Adipose tissue (tissue), 3 donors: ENCODE measurements around the gene PDGFRB. TPM values are rescaled to one million over a fixed set of nuclear protein-coding genes. Genes with fewer than 3 reads are reported as not detected.

Source experiments
- H3K27ac ChIP-seq: one replicate; pipeline ENCODE4 v1.5.1; 2013; ENCODE audit warnings: low read depth, low read length
- WGBS, 3 donors: extraction: QIAGEN DNeasy Blood & Tissue Kit; methylation state at CpG; one replicate each; pipeline ENCODE4 v1.1.7; 2013; 5-methylcytosine and 5-hydroxymethylcytosine counted together
- polyA plus RNA-seq, 3 donors: library from polyadenylated mRNA; stranded (reverse); fragments of 200-250 nt; gene quantifications; one replicate each; pipeline ENCODE4 v1.2.3, GENCODE V29; 2013
- donor health status: healthy with polysubstance abuse.
- donor health status: Bipolar disorder and iron deficiency.
- donor health status: healthy.

PDGFRB gene
- polyA plus RNA-seq, 3 donors: 13.7 to 102 (median 70.7) TPM

GRCh38 chr5:150068071-150068470 is 87.6 kb downstream of the PDGFRB start:
- 90 to 98% (median 91%) methylated on average over 6 of the region's 6 CpGs for WGBS, 3 donors
- no peak overlapping the region for H3K27ac ChIP-seq

GRCh38 chr5:150067405-150067960 is 88.2 kb downstream of the PDGFRB start:
- 77 to 81% (median 79%) methylated on average over 6 of the region's 6 CpGs for WGBS, 3 donors
- no peak overlapping the region for H3K27ac ChIP-seq

DNA sequence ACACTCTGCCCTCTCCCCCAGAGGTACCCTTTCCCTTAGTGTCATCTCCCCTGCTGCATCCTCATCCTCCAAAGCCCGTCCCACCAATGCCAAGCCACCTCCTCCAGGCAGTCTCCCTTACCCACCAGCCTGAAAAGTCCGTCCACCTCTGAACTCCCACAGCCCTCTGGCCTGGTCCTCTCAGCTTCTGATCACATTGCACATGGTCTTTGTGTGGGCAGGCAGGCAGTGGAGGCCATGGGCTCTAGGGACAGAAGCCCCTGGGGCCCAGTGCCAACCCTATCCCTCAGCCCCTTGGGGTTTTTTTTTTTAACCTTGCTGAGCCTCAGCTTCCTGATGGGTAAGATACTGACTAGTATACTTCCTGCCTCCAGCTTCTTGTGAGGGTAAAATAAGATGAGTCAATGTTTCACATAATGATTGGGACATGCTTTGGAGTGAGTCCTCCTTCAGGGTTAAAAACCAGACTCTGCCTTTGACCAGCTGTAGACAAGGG is 88.7 kb downstream of the PDGFRB start:
- H3K27ac ChIP-seq: no peak overlapping the region
- 76 to 91% (median 86%) methylated on average over 2 of the region's 2 CpGs for WGBS, 3 donors

DNA sequence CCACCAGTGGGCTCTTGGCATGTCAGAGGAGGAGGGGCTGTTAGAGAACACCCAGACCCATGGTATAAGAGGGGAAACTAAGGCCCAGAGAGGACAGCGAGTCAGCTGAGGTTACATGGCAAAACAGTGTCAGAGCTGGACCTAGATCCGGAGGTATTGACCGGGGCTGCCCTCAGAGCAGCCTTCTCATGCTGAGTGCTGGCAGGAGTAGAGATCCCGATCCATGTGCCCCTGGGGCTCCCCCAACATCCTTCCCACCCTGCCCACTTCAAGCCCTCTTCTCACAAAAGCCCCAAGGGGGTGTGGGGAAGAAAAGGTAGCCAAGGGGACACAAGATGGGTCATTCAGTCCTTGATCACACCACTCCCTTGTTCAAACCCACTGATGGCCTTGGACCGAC is 89.2 kb downstream of the PDGFRB start:
- no peak overlapping the region for H3K27ac ChIP-seq
- 87 to 95% (median 89%) methylated on average over 5 of the region's 5 CpGs for WGBS, 3 donors

- WGBS, 3 donors: 55 to 69% (median 56%) methylated on average over 10 of the region's 10 CpGs
- H3K27ac ChIP-seq: no peak overlapping the region
These were observed 89.8 kb downstream of the PDGFRB start for GRCh38 chr5:150065886-150066285.

GRCh38 chr5:150065346-150065745 is 90.3 kb downstream of the PDGFRB start:
- WGBS, 3 donors: 63 to 67% (median 67%) methylated on average over 6 of the region's 6 CpGs
- H3K27ac ChIP-seq: no peak overlapping the region

DNA sequence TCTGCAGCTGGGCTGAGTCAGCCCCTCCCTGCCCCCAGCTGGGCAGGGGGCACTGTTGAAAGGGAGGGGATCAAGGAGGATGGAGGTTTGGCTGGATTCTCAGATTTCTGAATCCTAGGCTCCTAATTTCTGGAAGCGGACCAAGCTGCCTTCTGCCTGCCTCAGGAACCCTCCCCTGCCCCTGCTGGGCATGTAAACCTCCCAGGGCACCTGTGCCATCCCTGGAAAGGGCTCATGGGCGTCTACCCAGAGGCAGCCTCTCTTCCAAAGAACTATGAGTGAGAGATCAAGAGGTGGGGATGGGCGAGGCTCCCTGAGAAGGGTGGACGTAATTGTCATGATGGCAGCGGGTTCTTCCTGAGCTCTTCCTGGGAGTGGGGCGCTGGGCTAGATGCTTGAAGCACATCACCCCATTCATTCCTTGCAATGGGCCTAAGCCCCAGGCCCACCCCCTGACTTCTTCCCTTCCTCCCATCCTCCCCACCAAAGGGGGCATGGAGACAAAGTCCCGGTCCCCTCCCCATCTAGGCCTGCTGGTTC is 90.9 kb downstream of the PDGFRB start:
- no peak overlapping the region for H3K27ac ChIP-seq
- WGBS, 3 donors: 82 to 84% (median 83%) methylated on average over 7 of the region's 7 CpGs

Other genes starting within 250 kb of the PDGFRB start
- under 1 TPM in 1 of 3 donors, not detected in 2; 0.01 TPM for gene PDE6A, start 211.1 kb downstream of the PDGFRB start, polyA plus RNA-seq
- 1 to 10 TPM; 1.8 to 2.9 (median 2.1) TPM for gene SLC26A2, start 195.1 kb downstream of the PDGFRB start, polyA plus RNA-seq
- gene TIGD6, start 155.2 kb downstream of the PDGFRB start, polyA plus RNA-seq: 1 to 10 TPM; 1.8 to 3.3 (median 1.9) TPM
- gene HMGXB3, start 155.1 kb downstream of the PDGFRB start, polyA plus RNA-seq: 10 to 100 TPM in 2 of 3 donors, 1 to 10 TPM in 1; 7.7 to 16.3 (median 15.2) TPM
- gene CSF1R, start 69.3 kb downstream of the PDGFRB start, polyA plus RNA-seq: 10 to 100 TPM in 2 of 3 donors, 1 to 10 TPM in 1; 2.9 to 17.0 (median 13.7) TPM
- under 1 TPM in 2 of 3 donors, not detected in 1; 0.12 to 0.34 TPM for gene CDX1, start 10.9 kb upstream of the PDGFRB start, polyA plus RNA-seq
- gene SLC6A7, start 34.2 kb upstream of the PDGFRB start, polyA plus RNA-seq: not detected
- gene CAMK2A, start 133.9 kb upstream of the PDGFRB start, polyA plus RNA-seq: under 1 TPM in 2 of 3 donors, not detected in 1; 0.06 to 0.07 TPM
- 1 to 10 TPM in 1 of 3 donors, under 1 TPM in 2; 0.10 to 1.1 (median 0.98) TPM for gene ARSI, start 147.1 kb upstream of the PDGFRB start, polyA plus RNA-seq
- 10 to 100 TPM in 2 of 3 donors, 1 to 10 TPM in 1; 8.9 to 14.2 (median 13.6) TPM for gene TCOF1, start 201.9 kb upstream of the PDGFRB start, polyA plus RNA-seq